GM12873 (cell line): ENCODE measurements around the gene PRKCE.

ENCODE experiments used
- TF ChIP-seq, protein P1 (sequence below): IDR thresholded peaks from 2 replicates; pipeline ENCODE4 v1.5.1; 2012; ENCODE audit warnings: low read depth, mild to moderate bottlenecking, moderate library complexity, low read length, control low read depth; ENCODE audit not compliant: insufficient read depth; ENCODE audit errors: missing control alignments

Gene PRKCE

DNA sequence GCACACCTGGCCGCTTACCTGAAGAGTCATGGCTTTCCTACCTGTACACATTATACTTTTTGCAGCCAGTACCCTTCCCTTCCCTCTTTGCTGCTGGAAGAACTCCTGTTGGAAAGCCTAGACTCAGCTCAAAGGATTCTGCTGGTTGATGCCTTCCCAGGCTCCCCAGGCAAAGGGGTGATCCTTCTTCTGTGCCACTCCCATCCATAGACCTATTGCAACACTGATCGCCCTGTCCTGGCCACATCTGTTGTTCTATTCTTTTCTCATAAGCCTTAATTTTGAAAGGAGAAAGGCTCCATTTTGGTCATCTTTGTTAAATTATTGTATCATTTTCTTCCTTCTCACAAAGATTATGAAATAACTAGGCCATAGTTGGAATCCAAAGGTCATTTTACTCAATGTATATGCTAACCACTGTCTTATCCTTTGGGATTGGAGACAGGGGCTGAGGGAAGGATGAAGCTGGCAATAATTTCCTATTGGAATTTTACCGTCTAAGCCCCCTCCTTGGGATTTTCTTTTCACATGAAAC, 3.4 kb upstream of the PRKCE start:
- TF ChIP-seq, protein P1, sequence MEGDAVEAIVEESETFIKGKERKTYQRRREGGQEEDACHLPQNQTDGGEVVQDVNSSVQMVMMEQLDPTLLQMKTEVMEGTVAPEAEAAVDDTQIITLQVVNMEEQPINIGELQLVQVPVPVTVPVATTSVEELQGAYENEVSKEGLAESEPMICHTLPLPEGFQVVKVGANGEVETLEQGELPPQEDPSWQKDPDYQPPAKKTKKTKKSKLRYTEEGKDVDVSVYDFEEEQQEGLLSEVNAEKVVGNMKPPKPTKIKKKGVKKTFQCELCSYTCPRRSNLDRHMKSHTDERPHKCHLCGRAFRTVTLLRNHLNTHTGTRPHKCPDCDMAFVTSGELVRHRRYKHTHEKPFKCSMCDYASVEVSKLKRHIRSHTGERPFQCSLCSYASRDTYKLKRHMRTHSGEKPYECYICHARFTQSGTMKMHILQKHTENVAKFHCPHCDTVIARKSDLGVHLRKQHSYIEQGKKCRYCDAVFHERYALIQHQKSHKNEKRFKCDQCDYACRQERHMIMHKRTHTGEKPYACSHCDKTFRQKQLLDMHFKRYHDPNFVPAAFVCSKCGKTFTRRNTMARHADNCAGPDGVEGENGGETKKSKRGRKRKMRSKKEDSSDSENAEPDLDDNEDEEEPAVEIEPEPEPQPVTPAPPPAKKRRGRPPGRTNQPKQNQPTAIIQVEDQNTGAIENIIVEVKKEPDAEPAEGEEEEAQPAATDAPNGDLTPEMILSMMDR = no peak

DNA sequence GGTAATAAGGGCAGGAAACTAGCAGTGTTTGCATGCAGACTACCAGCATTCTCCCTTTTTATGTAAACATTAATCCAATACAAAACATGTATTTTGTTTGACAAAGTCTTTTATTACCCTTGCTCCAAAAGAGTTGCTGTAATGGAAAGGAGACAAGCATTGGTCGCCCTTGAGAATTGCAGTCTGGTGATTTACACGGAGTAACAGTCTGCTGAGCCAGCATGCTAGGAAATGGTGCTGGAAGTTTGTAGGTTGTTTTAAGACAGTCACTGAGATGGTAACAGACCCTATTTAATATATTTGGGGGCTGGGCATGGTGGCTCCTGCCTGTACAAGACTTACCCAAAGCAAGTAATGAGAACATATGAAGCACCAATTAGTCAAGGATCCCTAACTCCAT, 2.8 kb upstream of the PRKCE start:
- TF ChIP-seq, protein P1 = no peak

DNA sequence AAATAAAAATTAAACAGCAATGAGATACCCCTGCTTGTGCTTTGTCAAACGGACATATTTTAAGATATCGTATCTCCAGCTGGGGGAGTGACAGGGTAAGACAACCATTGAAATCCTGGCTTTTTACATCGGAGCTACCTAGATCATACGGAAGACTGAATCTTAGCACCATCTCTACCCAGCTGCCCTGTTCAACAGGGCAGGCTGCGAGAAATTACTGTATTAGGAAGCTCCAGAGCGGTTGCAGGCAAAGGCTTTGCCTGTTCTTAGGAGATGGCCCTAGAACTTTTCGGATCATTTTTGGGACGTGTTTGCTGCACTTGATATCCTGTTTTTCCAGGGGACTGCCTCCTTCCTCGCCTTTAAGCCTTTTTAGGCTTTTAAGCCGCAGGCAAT, 2.0 kb upstream of the PRKCE start:
- TF ChIP-seq, protein P1 = no peak

DNA sequence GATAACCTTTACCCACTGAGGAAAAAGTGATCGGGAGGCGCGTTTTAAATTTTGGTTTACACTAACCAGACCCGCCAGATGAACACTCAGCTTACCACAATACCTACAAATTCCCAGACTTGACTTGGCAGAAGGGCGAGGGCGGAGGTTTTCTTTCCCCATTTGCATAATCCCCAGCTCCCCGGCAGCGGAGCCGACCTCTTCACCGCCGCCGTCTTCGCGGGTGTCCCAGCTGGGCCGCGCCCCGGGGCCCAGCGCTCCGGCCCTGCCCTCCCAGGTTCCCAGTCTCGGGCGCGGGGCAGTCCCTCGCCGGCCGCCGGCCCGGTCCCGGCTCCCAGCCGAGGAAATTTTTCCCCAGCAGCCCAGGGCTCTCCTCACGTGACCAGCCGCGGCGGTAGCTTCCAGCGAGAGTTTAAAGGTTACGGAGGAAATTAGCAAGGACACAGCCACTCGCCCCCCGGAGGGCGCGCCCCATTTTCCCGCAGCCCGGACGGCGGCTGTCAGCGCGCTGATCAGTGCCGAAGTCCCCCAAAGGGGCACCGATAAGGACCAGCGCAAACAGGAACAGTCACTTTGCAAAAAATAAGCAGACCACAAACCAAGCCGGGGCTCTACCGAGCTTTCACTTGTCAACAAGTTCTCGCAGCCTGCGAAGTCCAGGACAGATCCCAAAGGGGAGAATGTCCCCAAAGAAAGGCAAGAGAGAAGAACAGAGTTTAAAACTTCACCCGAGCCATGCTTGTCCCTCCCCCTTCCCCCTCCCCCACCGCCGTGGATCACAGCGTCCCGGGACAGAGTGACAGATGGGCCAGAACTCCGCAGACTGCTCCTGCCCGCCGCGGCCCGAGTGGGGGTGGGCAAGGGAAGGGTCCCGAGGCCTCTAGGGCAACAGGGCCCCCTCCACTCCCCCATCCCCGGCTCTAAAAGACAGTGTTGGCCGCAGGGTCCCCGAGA, 1.3 kb upstream of the PRKCE start:
- TF ChIP-seq, protein P1 = no peak

DNA sequence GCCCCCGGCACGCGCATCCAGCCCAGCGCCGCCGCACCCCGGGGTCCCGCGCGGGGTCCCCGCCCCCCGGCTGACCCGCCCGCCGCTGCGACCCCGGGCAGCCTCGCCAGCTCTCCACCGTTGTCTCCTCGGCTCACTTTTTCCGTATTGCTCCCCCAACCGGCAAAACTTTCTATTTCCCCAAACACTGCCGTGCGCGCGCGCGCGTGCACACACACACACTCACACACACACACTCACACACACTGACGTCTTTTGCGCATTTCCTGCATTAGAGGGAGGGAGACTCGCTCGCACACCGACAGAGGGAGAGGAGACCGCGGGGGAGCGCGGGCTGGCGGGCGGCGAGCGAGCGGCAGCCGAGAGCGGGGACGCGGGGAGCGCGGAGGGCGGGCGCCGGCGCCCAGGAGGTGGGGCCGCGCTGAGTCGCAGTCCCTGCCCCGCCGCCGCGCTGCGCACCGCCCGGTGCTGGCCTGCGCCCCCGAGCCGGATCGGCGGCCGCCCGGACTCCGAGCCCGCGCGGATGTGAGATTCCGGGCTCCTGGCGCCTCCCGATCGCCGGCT, 542 bp upstream of the PRKCE start:
- TF ChIP-seq, protein P1 = peak; percentile 44

DNA sequence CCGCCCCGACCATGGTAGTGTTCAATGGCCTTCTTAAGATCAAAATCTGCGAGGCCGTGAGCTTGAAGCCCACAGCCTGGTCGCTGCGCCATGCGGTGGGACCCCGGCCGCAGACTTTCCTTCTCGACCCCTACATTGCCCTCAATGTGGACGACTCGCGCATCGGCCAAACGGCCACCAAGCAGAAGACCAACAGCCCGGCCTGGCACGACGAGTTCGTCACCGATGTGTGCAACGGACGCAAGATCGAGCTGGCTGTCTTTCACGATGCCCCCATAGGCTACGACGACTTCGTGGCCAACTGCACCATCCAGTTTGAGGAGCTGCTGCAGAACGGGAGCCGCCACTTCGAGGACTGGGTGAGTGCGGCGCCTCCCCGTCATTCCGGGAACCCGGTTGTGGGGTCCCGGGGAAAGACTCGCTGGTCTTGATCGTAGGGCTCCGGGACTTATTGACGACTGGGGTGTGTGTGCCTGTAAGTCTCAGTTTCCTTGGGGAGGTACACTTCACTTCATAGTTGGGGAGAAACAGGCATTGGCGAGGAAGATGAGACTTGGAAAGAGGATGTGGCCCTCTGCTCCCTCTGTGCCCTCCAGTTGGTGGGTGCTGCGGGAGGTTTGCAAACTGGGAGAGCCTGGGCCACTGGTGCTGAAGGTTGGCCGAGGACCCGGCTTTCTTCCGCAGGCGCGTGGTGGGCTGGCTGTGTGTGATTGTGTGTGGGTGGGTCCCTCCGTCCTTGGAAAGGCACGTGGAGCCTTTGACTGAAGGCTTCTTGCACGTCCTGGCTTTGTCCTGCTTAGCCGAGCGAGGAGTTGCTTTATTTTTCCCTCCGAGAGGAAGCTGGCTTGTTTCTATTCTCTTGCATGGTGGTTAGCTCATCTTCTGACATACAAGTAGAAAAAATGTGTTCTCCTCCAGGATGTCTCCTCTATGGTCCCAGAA, 886 bp downstream of the PRKCE start:
- TF ChIP-seq, protein P1 = no peak
